GM12878 (cell line): ENCODE results near the gene PRKAR2B. TPM values are rescaled to one million over a fixed set of nuclear protein-coding genes. Genes with fewer than 3 reads are reported as not detected.

Experiments used
- ATAC-seq: fragments of 200-7000 bp; cut with Tn5 transposase; 3 replicates; pipeline ENCODE4 v1.9.1; 2020; ENCODE audit warnings: mild to moderate bottlenecking, moderate library complexity
- BruUV-seq: library from RNA; stranded (reverse); fragments of 400-500 nt; replicated peaks from 2 replicates; lab custom pipeline; 2021; lab: Mats Ljungman, UMichigan
- CTCF ChIA-PET: fragments of 300-600 bp; sonication (Branson Sonifier 250); formaldehyde crosslinking; extraction: SDS; loops from one replicate; lab custom pipeline; 2021; ENCODE audit warnings: inconsistent platforms; lab: Yijun Ruan, JAX
- POLR2A ChIA-PET: fragments of 350-600 bp; formaldehyde crosslinking; extraction: SDS; loops from one replicate; lab custom pipeline; 2021; ENCODE audit warnings: inconsistent platforms; lab: Charles Lee
- RAD21 ChIA-PET: fragments of 300-600 bp; sonication (Branson Sonifier 250); formaldehyde crosslinking; loops from one replicate; lab custom pipeline; 2023; ENCODE audit warnings: antibody characterized with exemption; ENCODE audit not compliant: unreplicated experiment; lab: Charles Lee
- SMC1A ChIA-PET: fragments of 300-600 bp; sonication (Branson Sonifier 250); formaldehyde crosslinking; loops from one replicate; lab custom pipeline; 2023; ENCODE audit not compliant: unreplicated experiment, uncharacterized antibody; lab: Charles Lee
- DNase-seq: peaks from one replicate; pipeline ENCODE4 v3.0.0-alpha.2; 2011; ENCODE audit warnings: low read depth, low spot score
- FAIRE-seq: peaks from 3 replicates; lab custom pipeline; 2011; peaks lifted over from hg19 to GRCh38; lab: Jason Lieb, UNC
- H2AFZ ChIP-seq: 2 replicates; pipeline ENCODE4 v1.6.0; 2011; ENCODE audit warnings: low read depth, low read length, control low read depth; ENCODE audit not compliant: control insufficient read depth
- H3K27ac ChIP-seq: 2 replicates; pipeline ENCODE4 v1.5.1; 2011; ENCODE audit warnings: control low read depth; ENCODE audit not compliant: control insufficient read depth, insufficient read depth
- H3K27me3 ChIP-seq, 2 experiments: replicated peaks in 1 of 2; 2 replicates each; pipeline versions ENCODE4 v1.6.0 to v1.6.1; 2011; ENCODE audit warnings: low read length in 1 of 2; ENCODE audit not compliant: control insufficient read depth in 2 of 2, insufficient read depth in 2 of 2
- H3K36me3 ChIP-seq, 2 experiments: 2 replicates each; pipeline ENCODE4 v1.5.1; 2011; ENCODE audit warnings: low read length in 1 of 2; ENCODE audit not compliant: control insufficient read depth in 2 of 2, insufficient read depth in 2 of 2
- H3K4me1 ChIP-seq: 2 replicates; pipeline ENCODE4 v1.6.1; 2011; ENCODE audit warnings: mild to moderate bottlenecking, low read length, moderate library complexity, mixed read lengths; ENCODE audit not compliant: control insufficient read depth, insufficient read depth
- H3K4me2 ChIP-seq: 2 replicates; pipeline ENCODE4 v1.6.0; 2011; ENCODE audit warnings: control low read depth; ENCODE audit not compliant: control insufficient read depth, insufficient read depth
- H3K4me3 ChIP-seq: fragments of 200-600 bp; sonication (generic); 2 replicates; pipeline ENCODE4 v1.5.1; 2016
- H3K79me2 ChIP-seq: 2 replicates; pipeline ENCODE4 v1.6.0; 2011; ENCODE audit warnings: low read length; ENCODE audit not compliant: control insufficient read depth, insufficient read depth
- H3K9ac ChIP-seq: 2 replicates; pipeline ENCODE4 v1.8.0; 2011; ENCODE audit warnings: low read length, control low read depth, mixed read lengths; ENCODE audit not compliant: control insufficient read depth, insufficient read depth
- H3K9me3 ChIP-seq: replicated peaks from 3 replicates; pipeline ENCODE4 v1.5.1; 2011; ENCODE audit warnings: mild to moderate bottlenecking, low read length; ENCODE audit not compliant: control insufficient read depth, insufficient read depth
- H4K20me1 ChIP-seq: 2 replicates; pipeline ENCODE4 v1.6.0; 2011; ENCODE audit not compliant: control insufficient read depth, insufficient read depth
- ATF2 ChIP-seq: IDR thresholded peaks from 2 replicates; pipeline ENCODE4 v1.6.1; 2012; ENCODE audit warnings: low read length, inconsistent platforms
- CEBPZ ChIP-seq: fragments of 150-350 bp; IDR thresholded peaks from 2 replicates; pipeline ENCODE4 v1.6.1; 2016; ENCODE audit warnings: low read depth, low read length
- CREB1 ChIP-seq: IDR thresholded peaks from 2 replicates; pipeline ENCODE4 v1.6.1; 2012; ENCODE audit warnings: low read depth, mild to moderate bottlenecking, inconsistent platforms
- RB1 ChIP-seq: fragments of 450-650 bp; formaldehyde crosslinking; IDR thresholded peaks from 2 replicates; pipeline ENCODE4 v1.6.1; 2017; ENCODE audit warnings: mild to moderate bottlenecking, borderline replicate concordance
- RELA ChIP-seq: fragments of 450-650 bp; IDR thresholded peaks from 2 replicates; pipeline ENCODE4 v1.8.0; 2014; ENCODE audit warnings: borderline replicate concordance; ENCODE audit not compliant: partially characterized antibody
- TAF1 ChIP-seq: IDR thresholded peaks from 2 replicates; pipeline ENCODE4 v1.6.1; 2011; ENCODE audit warnings: mild to moderate bottlenecking, low read depth, low read length, borderline replicate concordance
- ZNF592 ChIP-seq: fragments of 450-650 bp; IDR thresholded peaks from 2 replicates; pipeline ENCODE4 v1.6.1; 2017; ENCODE audit warnings: mild to moderate bottlenecking, moderate library complexity
- WGBS: methylation state at CpG from one replicate; pipeline ENCODE4 v1.1.6; 2016; ENCODE audit warnings: low lambda C conversion rate; ENCODE audit not compliant: insufficient replicate concordance, insufficient coverage; ENCODE audit errors: missing lambda C conversion rate; 5-methylcytosine and 5-hydroxymethylcytosine counted together
- in situ Hi-C: fragments of 300-500 bp; cut with MboI; formaldehyde crosslinking; loops from 9 replicates; pipeline ENCODE4 v1.14.3; 2018; ENCODE audit warnings: mixed read lengths
- intact Hi-C: fragments of 100-400 bp; cut with micrococcal nuclease; formaldehyde crosslinking; loops from one replicate; pipeline ENCODE4 v1.14.2; 2022; ENCODE audit not compliant: unreplicated experiment
- polyA plus RNA-seq, 11 experiments: library from polyadenylated mRNA; depleted of rRNA in 4 of 11; unstranded in 6 of 11; stranded (reverse) in 5 of 11; fragments of >200 nt; fragmentation: Nextera tagmentation in 4 of 11; fragmentation: Illumina TruSeq in 1 of 11; extraction: Ambion mirVana in 4 of 11; extraction: Trizol in 1 of 11; gene quantifications; 1 replicate in 1 of 11; 2 replicates in 10 of 11; pipeline versions ENCODE4 v1.2.1 to v1.2.3, GENCODE V29; 2011 to 2016; ENCODE audit warnings: inconsistent platforms in 2 of 11, missing spikeins in 2 of 11, low read depth in 1 of 11
- total RNA-seq, 4 experiments: library from RNA; depleted of rRNA in 3 of 4; stranded (reverse); fragments of >200 nt in 3 of 4; fragmentation: Illumina TruSeq in 1 of 4; extraction: Trizol in 1 of 4; gene quantifications; 2 replicates each; pipeline versions ENCODE4 v1.2.1 to v1.2.3, GENCODE V29; 2013 to 2021
- TF ChIP-seq, protein P1 (sequence below): fragments of 450-650 bp; conservative IDR thresholded peaks from 2 replicates; pipeline ENCODE4 v1.6.1; 2017; ENCODE audit warnings: mild to moderate bottlenecking, moderate library complexity

Gene PRKAR2B
- total and polyA plus RNA-seq, 10 of the 15 experiments (the other 5 are each of a cell fraction or from before 2014, with no cell fraction given), result 0.01 to 0.18 (median 0.04) TPM; not detected in 4

DNA sequence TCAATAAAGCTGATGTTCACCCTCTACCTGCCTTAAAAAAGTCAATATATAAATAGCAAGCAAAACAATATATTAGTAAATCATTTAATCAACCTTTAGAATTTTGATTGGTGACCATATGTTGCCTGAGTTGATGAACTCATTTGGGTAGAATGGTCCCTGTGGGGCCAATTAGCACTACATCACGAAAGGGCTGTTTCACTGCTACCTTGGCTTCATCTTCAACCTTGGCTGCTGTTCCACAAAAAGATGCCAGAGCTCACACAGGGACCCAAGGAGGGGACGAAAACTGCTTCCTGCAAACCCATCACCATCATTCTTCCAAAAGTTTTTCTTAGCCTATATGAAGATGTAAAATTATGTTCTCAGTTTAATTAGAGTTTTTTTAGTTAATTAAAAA, 88.9 kb downstream of the PRKAR2B start (continued):
- TF ChIP-seq, protein P1, sequence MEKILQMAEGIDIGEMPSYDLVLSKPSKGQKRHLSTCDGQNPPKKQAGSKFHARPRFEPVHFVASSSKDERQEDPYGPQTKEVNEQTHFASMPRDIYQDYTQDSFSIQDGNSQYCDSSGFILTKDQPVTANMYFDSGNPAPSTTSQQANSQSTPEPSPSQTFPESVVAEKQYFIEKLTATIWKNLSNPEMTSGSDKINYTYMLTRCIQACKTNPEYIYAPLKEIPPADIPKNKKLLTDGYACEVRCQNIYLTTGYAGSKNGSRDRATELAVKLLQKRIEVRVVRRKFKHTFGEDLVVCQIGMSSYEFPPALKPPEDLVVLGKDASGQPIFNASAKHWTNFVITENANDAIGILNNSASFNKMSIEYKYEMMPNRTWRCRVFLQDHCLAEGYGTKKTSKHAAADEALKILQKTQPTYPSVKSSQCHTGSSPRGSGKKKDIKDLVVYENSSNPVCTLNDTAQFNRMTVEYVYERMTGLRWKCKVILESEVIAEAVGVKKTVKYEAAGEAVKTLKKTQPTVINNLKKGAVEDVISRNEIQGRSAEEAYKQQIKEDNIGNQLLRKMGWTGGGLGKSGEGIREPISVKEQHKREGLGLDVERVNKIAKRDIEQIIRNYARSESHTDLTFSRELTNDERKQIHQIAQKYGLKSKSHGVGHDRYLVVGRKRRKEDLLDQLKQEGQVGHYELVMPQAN, result no peak
- TF ChIP-seq CEBPZ, result no peak

GRCh38 chr7:107138696-107139420, 94.4 kb downstream of the PRKAR2B start:
- Histone ChIP-seq H3K9me3 (no peaks in the 10 kb centered on the region), H3K9ac (no peak overlapping the region), H3K36me3 (no peaks in the 10 kb centered on the region), H4K20me1 (no peaks in the 10 kb centered on the region), H3K27me3 (peaks cover 2% of the 10 kb centered on the region in 2 experiments; a peak in 3 of 4 replicates), H3K4me1 (no peaks in the 10 kb centered on the region), H3K79me2 (no peaks in the 10 kb centered on the region), H3K4me2 (no peak overlapping the region), H3K4me3 (no peak overlapping the region), H2AFZ (no peak overlapping the region), H3K27ac (no peak overlapping the region)
- FAIRE-seq (no peak), ATAC-seq (no peak), DNase-seq (no peak)
- no TSS peak for BruUV-seq
- ChIA-PET SMC1A (interaction anchor here (1.0 to 1.8 kb wide), 2 partner anchors 11 to 55 kb away, joined by 4 to 6 read pairs; no protein-coding TSS in a partner anchor), CTCF (interaction anchor here (0.6 to 10.7 kb wide), 7 partner anchors 11 to 634 kb away, joined by 3 to 101 read pairs (median 3); partner anchors contain the start of gene CCDC71L), POLR2A (no interaction called here), RAD21 (interaction anchor here (1.0 kb wide), 2 partner anchors 10 to 29 kb away, joined by 3 read pairs; no protein-coding TSS in a partner anchor)
- intact Hi-C loops (no loop called here), in situ Hi-C loops (no loop called here)
- 57% methylated on average over 7 of the region's 7 CpGs for WGBS
- TF ChIP-seq RELA (no peak), ATF2 (no peak), TAF1 (no peak), ZNF592 (no peak), CREB1 (no peak), RB1 (no peak)
